ENCODE results near the gene ACTN4. TPM values are rescaled to one million over a fixed set of nuclear protein-coding genes. Genes with fewer than 3 reads are reported as not detected.
A peak's percentile ranks its signal among the peaks of the same experiment; 100 is the strongest.

Gene ACTN4
- total and polyA plus RNA-seq, 2 of the 4 experiments (the other 2 are of a cell fraction): 541 to 659 TPM

DNA sequence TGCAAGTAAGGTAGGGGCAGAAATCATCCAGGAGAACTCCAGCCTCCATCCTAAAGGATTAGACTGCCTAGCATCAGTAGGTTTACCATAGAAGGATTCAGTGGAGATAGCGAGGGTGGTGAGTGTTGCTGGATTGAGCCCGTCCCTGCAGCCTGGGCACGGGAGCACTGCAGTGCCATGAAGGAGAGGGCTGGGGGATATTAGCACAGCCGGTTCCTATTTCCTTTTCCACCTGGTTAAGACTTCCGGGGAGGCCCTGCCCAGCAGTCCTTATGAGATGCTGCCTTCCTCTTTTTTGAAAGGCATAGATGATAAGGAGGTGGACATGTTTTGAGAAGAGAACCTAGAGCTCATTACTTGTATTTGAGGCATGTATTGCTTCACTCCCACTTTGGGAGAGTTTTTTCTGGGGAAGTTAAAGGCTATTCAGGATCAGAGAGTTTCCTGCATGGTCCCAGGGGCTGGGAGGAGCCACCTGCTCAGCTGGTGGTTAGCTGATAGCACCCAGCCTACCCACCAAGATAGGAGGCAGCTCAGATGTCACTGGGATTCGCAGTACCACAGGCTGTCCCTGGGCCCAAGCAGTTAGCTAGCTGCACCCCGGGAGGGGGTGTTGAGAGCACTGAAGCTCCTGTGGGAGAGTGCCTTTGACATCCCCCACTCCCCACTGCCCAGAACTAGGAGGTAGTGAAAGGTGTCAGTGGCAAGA is 17.2 kb downstream of the ACTN4 start:
- Histone ChIP-seq H3K9me3 (ENCODE audit: control insufficient read depth, insufficient read depth, low read length) (no peaks in the 10 kb centered on the region), H3K36me3 (ENCODE audit: control insufficient read depth, insufficient read depth, low read length) (peaks cover 15% of the 10 kb centered on the region), H3K18ac (ENCODE audit: low read depth, low read length) (peak overlapping the region; percentile 66), H3K4ac (ENCODE audit: low read depth, low read length) (peak overlapping the region; percentile 98), H4K91ac (ENCODE audit: insufficient read depth, low read depth, low read length) (peak overlapping the region; percentile 99), H2BK15ac (ENCODE audit: low read depth, low read length) (peak overlapping the region; percentile 84; the same call in 2 of the 3 replicates), H2BK20ac (ENCODE audit: low read depth, low read length) (peak overlapping the region; percentile 88), H3K4me3 (ENCODE audit: insufficient read depth, low read depth, low read length) (no peak overlapping the region), H2AFZ (replicated peaks; ENCODE audit: low read length, poor library complexity) (no peak overlapping the region), H3K9ac (ENCODE audit: low read depth, low read length) (peak overlapping the region; percentile 61), H3K9me1 (ENCODE audit: insufficient read depth, low read length) (peaks cover 60% of the 10 kb centered on the region), H3K79me1 (ENCODE audit: low read depth in 1 of 2, low read length in 2 of 2) (peaks cover 5 to 71% of the 10 kb centered on the region in 2 experiments; a peak in 3 of 4 replicates), H3K4me2 (ENCODE audit: low read depth, low read length) (no peak overlapping the region), H3K27me3 (ENCODE audit: control insufficient read depth, insufficient read depth, low read length) (no peaks in the 10 kb centered on the region), H4K5ac (ENCODE audit: low read depth, low read length) (peak overlapping the region; percentile 33), H2BK5ac (ENCODE audit: low read depth, low read length, poor library complexity, severe bottlenecking) (peak overlapping the region; percentile 96), H2AK5ac (ENCODE audit: low read depth, low read length) (peak overlapping the region; percentile 100), H3K23ac (ENCODE audit: low read depth, low read length) (peak overlapping the region; percentile 99), H3K27ac (ENCODE audit: insufficient read depth, low read length) (peak overlapping the region; percentile 96), H3K4me1 (ENCODE audit: control insufficient read depth, insufficient read depth, low read length) (peaks cover 61% of the 10 kb centered on the region), H2AK9ac (replicated peaks; ENCODE audit: low read depth, low read length, poor library complexity) (peak overlapping the region; percentile 77), H3K14ac (replicated peaks; ENCODE audit: low read depth, low read length) (peak overlapping the region; percentile 99), H4K20me1 (ENCODE audit: insufficient read depth, low read length) (peaks cover 71% of the 10 kb centered on the region), H3K56ac (ENCODE audit: extremely low read depth, insufficient read depth, low read length) (peak overlapping the region; percentile 59; the same call in 1 of the 2 replicates), H4K8ac (ENCODE audit: low read depth in 2 of 2, low read length in 2 of 2) (peak overlapping the region; percentile 95 to 97; a peak in 3 of 4 replicates), H2BK120ac (ENCODE audit: low read depth, low read length) (peak overlapping the region; percentile 99)
- intact Hi-C loops (cut with micrococcal nuclease): no loop called here
- BruUV-seq (replicated peaks): no TSS peak
- ATAC-seq (ENCODE audit: low read depth) (no peak), DNase-seq (no peak)
- no peak for TF ChIP-seq MAZ (IDR thresholded peaks at IDR 0.05; ENCODE audit: borderline replicate concordance, low read depth, low read length)
- TF ChIP-seq CHD1 (IDR thresholded peaks at IDR 0.05; ENCODE audit: low read depth, low read length): no peak
- peak; percentile 65 for TF ChIP-seq CEBPB (IDR thresholded peaks at IDR 0.05; ENCODE audit: low read depth, low read length)
- in situ Hi-C loops (cut with MboI; ENCODE audit: low sequenced_read_pairs): no loop called here
- ChIA-PET CTCF (no interaction called here), POLR2A (ENCODE audit: unreplicated experiment) (no interaction called here)
- dilution Hi-C loops (cut with HindIII; ENCODE audit: low sequenced_read_pairs, unreplicated experiment): no loop called here
- 20% methylated on average over 1 of the region's 7 CpGs; no CpG with 5 or more reads in 1 of the 2 experiments for WGBS, 2 experiments (ENCODE audit: extremely low coverage in 2 of 2, insufficient read length in 1 of 2)

All from IMR-90 (cell line).